K562 (cell line): Measurements from ENCODE around the gene NBDY. TPM values are rescaled to one million over a fixed set of nuclear protein-coding genes. Genes with fewer than 3 reads are reported as not detected.

ENCODE experiments used
- ATAC-seq: fragments of 200-7000 bp; cut with Tn5 transposase; 3 replicates; pipeline ENCODE4 v1.9.1; 2020; ENCODE audit warnings: moderate library complexity
- BruUV-seq: library from RNA; stranded (reverse); fragments of 400-500 nt; replicated peaks from 2 replicates; lab custom pipeline; 2021; lab: Mats Ljungman, UMichigan
- CTCF ChIA-PET: fragments of 300-600 bp; formaldehyde crosslinking; extraction: SDS; loops from one replicate; lab custom pipeline; 2021; ENCODE audit warnings: low intra/inter-chr PET ratio; lab: Yijun Ruan, JAX
- POLR2A ChIA-PET: fragments of 300-600, 350-650 bp; sonication (Branson Sonifier 250); formaldehyde crosslinking; extraction: SDS; loops from one replicate; lab custom pipeline; 2021; ENCODE audit warnings: antibody characterized with exemption, inconsistent platforms; lab: Yijun Ruan, JAX
- DNase-seq, 4 experiments: peaks; one replicate each; pipeline versions ENCODE4 v3.0.0 to v3.0.0-alpha.2; 2011 to 2018; ENCODE audit warnings: low spot score in 3 of 4, mixed read lengths in 3 of 4; ENCODE audit errors: extremely low read depth in 1 of 4
- FAIRE-seq: peaks from 2 replicates; lab custom pipeline; 2011; peaks lifted over from hg19 to GRCh38; lab: Jason Lieb, UNC
- H2AFZ ChIP-seq: 2 replicates; pipeline ENCODE4 v1.6.0; 2011; ENCODE audit warnings: low read depth, low read length, control low read depth, inconsistent platforms
- H3K27ac ChIP-seq: fragments of 200-600 bp; 3 replicates; pipeline ENCODE4 v1.8.0; 2011; ENCODE audit warnings: low read depth, mild to moderate bottlenecking, control low read depth, inconsistent platforms, low read length, moderate library complexity, mixed read lengths; ENCODE audit errors: extremely low read depth
- H3K27me3 ChIP-seq, 2 experiments: fragments of 300-600 bp in 1 of 2; 2 replicates in 1 of 2; 3 replicates in 1 of 2; pipeline versions ENCODE4 v1.6.0 to v1.8.0; 2011; ENCODE audit warnings: inconsistent platforms in 2 of 2, low read length in 2 of 2, mild to moderate bottlenecking in 1 of 2, mixed read lengths in 1 of 2, moderate library complexity in 1 of 2; ENCODE audit not compliant: control insufficient read depth in 2 of 2, insufficient read depth in 2 of 2
- H3K36me3 ChIP-seq: fragments of 300-600 bp; 3 replicates; pipeline ENCODE4 v1.8.0; 2011; ENCODE audit warnings: mild to moderate bottlenecking, low read length, inconsistent platforms; ENCODE audit not compliant: control insufficient read depth, insufficient read depth
- H3K4me1 ChIP-seq, 2 experiments: fragments of 200-600 bp in 1 of 2; replicated peaks in 1 of 2; 2 replicates in 1 of 2; 3 replicates in 1 of 2; pipeline versions ENCODE4 v1.5.1 to v1.8.0; 2011; ENCODE audit warnings: inconsistent platforms in 2 of 2, low read length in 2 of 2, mild to moderate bottlenecking in 1 of 2, mixed read lengths in 1 of 2, moderate library complexity in 1 of 2; ENCODE audit not compliant: control insufficient read depth in 2 of 2, insufficient read depth in 2 of 2
- H3K4me2 ChIP-seq: 2 replicates; pipeline ENCODE4 v1.6.1; 2011; ENCODE audit warnings: low read length, control low read depth, inconsistent platforms, mixed read lengths; ENCODE audit not compliant: insufficient read depth
- H3K4me3 ChIP-seq: fragments of 200-600 bp; sonication (generic), shearing (Covaris generic); 2 replicates; pipeline ENCODE4 v1.5.1; 2016; ENCODE audit warnings: control low read depth, inconsistent platforms
- H3K79me2 ChIP-seq: fragments of 200-600 bp; 3 replicates; pipeline ENCODE4 v1.8.0; 2011; ENCODE audit warnings: low read length, inconsistent platforms; ENCODE audit not compliant: control insufficient read depth, insufficient read depth
- H3K9ac ChIP-seq, 2 experiments: 2 replicates each; pipeline versions ENCODE4 v1.6.0 to v1.6.1; 2011; ENCODE audit warnings: low read depth in 2 of 2, low read length in 2 of 2, control low read depth in 1 of 2, inconsistent platforms in 1 of 2, mild to moderate bottlenecking in 1 of 2, mixed read lengths in 1 of 2; ENCODE audit not compliant: insufficient read depth in 1 of 2
- H3K9me1 ChIP-seq: one replicate; pipeline ENCODE4 v1.6.0; 2011; ENCODE audit warnings: inconsistent platforms, mild to moderate bottlenecking, low read length, moderate library complexity; ENCODE audit not compliant: control insufficient read depth, insufficient read depth
- H3K9me3 ChIP-seq: replicated peaks from 2 replicates; pipeline ENCODE4 v1.5.1; 2011; ENCODE audit warnings: low read depth, low read length, inconsistent platforms; ENCODE audit not compliant: control insufficient read depth, insufficient read depth
- H4K20me1 ChIP-seq: replicated peaks from 2 replicates; pipeline ENCODE4 v1.6.1; 2011; ENCODE audit warnings: low read length, inconsistent platforms, mixed read lengths; ENCODE audit not compliant: control insufficient read depth, insufficient read depth
- GMEB1 ChIP-seq: fragments of 250-450 bp; sonication (Bioruptor Pico); IDR thresholded peaks from 2 replicates; pipeline ENCODE4 v1.4.0; 2020; ENCODE audit warnings: mild to moderate bottlenecking
- HNRNPH1 ChIP-seq: fragments of 200-400 bp; formaldehyde crosslinking; optimal IDR thresholded peaks from 2 replicates; pipeline ENCODE3; 2017; ENCODE audit warnings: low read depth, mild to moderate bottlenecking, low read length, moderate library complexity
- MIER1 ChIP-seq: fragments of 450-650 bp; IDR thresholded peaks from 2 replicates; pipeline ENCODE4 v1.6.1; 2016; ENCODE audit warnings: antibody characterized with exemption, mild to moderate bottlenecking, low read depth
- POLR3G ChIP-seq: IDR thresholded peaks from 2 replicates; pipeline ENCODE4 v1.6.1; 2011; ENCODE audit not compliant: insufficient read length, insufficient replicate concordance; ENCODE audit errors: extremely low read depth
- SP1 ChIP-seq: sonication (generic); formaldehyde crosslinking; IDR thresholded peaks from 2 replicates; pipeline ENCODE4 v1.8.1; 2022; ENCODE audit warnings: mild to moderate bottlenecking, missing genetic modification reagents
- TEAD1 ChIP-seq, 2 experiments: fragments of 450-650 bp in 1 of 2; sonication (generic) in 1 of 2; formaldehyde crosslinking; IDR thresholded peaks; 2 replicates each; pipeline versions ENCODE4 v1.4.0 to v1.8.0; 2020 to 2022; ENCODE audit warnings: mild to moderate bottlenecking in 2 of 2, missing genetic modification reagents in 1 of 2
- YY1 ChIP-seq, 3 experiments: IDR thresholded peaks; 2 replicates each; pipeline ENCODE4 v1.6.1; 2011; ENCODE audit warnings: low read length in 2 of 3, mild to moderate bottlenecking in 2 of 3, moderate library complexity in 2 of 3, borderline replicate concordance in 1 of 3, control low read depth in 1 of 3, low read depth in 1 of 3; ENCODE audit not compliant: insufficient read depth in 3 of 3, insufficient replicate concordance in 2 of 3, control insufficient read depth in 1 of 3, insufficient read length in 1 of 3; ENCODE audit errors: extremely low read depth in 1 of 3
- ZBTB7A ChIP-seq: IDR thresholded peaks from 2 replicates; pipeline ENCODE4 v1.6.1; 2011; ENCODE audit warnings: low read depth, mild to moderate bottlenecking, low read length, moderate library complexity, borderline replicate concordance; ENCODE audit not compliant: control insufficient read depth
- ZMIZ1 ChIP-seq, 2 experiments: fragments of 150-350 bp in 1 of 2; IDR thresholded peaks; 2 replicates each; pipeline ENCODE4 v1.6.1; 2012 to 2016; ENCODE audit warnings: low read depth in 2 of 2, low read length in 2 of 2, mild to moderate bottlenecking in 1 of 2, moderate library complexity in 1 of 2
- ZNF551 ChIP-seq: fragments of 250-450 bp; sonication (Bioruptor Pico); IDR thresholded peaks from 2 replicates; pipeline ENCODE4 v1.5.0; 2021; ENCODE audit warnings: mild to moderate bottlenecking, moderate library complexity
- ZNF586 ChIP-seq: fragments of 450-650 bp; formaldehyde crosslinking; conservative IDR thresholded peaks from 2 replicates; pipeline ENCODE4 v1.4.0; 2020; ENCODE audit warnings: mild to moderate bottlenecking, moderate library complexity
- WGBS: fragments of 100-300 bp; shearing (Covaris generic); methylation state at CpG from one replicate; pipeline ENCODE4 v1.1.6; 2016; ENCODE audit warnings: low coverage, mixed read lengths; ENCODE audit not compliant: insufficient coverage; ENCODE audit errors: missing lambda C conversion rate; 5-methylcytosine and 5-hydroxymethylcytosine counted together
- in situ Hi-C: fragments of 300-500 bp; cut with MboI; formaldehyde crosslinking; loops from 4 replicates; pipeline ENCODE4 v1.15.0; 2018; ENCODE audit warnings: inconsistent platforms, mixed read lengths
- intact Hi-C: fragments of 100-400 bp; cut with micrococcal nuclease; formaldehyde crosslinking; loops from 2 replicates; pipeline ENCODE4 v1.14.2; 2022
- polyA plus RNA-seq, 8 experiments: library from polyadenylated mRNA; depleted of rRNA in 4 of 8; stranded (reverse) in 5 of 8; unstranded in 3 of 8; fragments of >200 nt; fragmentation: Nextera tagmentation in 2 of 8; fragmentation: Illumina TruSeq in 1 of 8; extraction: Ambion mirVana in 2 of 8; extraction: Trizol in 1 of 8; gene quantifications; 2 replicates each; pipeline versions ENCODE4 v1.2.1 to v1.2.3, GENCODE V29; 2011 to 2014; ENCODE audit warnings: inconsistent platforms in 1 of 8, missing spikeins in 1 of 8
- total RNA-seq, 7 experiments: library from RNA; depleted of rRNA in 6 of 7; stranded (reverse); fragments of >200 nt in 6 of 7; fragmentation: Illumina TruSeq in 2 of 7; extraction: Trizol in 2 of 7; gene quantifications; 2 replicates each; pipeline versions ENCODE4 v1.2.1 to v1.2.3, GENCODE V29; 2011 to 2021; ENCODE audit warnings: low replicate concordance in 1 of 7

Gene NBDY
- total and polyA plus RNA-seq, 9 of the 15 experiments (the other 6 are each of a cell fraction or from before 2014, with no cell fraction given): 1.00 to 24.7 (median 7.0) TPM

GRCh38 chrX:56857042-56857441 lies 128.0 kb downstream of the NBDY start (continued):
- TF ChIP-seq MIER1 (no peak), YY1 (IDR thresholded peaks at IDR 0.05; ENCODE audit: borderline replicate concordance in 1 of 3, control insufficient read depth in 1 of 3, extremely low read depth in 1 of 3, insufficient read depth in 3 of 3, insufficient read length in 1 of 3, insufficient replicate concordance in 2 of 3, low read depth in 1 of 3, low read length in 2 of 3) (no peak), HNRNPH1 (no peak), TEAD1 (CRISPR knock-in tag; IDR thresholded peaks at IDR 0.05) (no peak), ZNF551 (CRISPR knock-in tag) (no peak), POLR3G (no peak), ZBTB7A (no peak)

- ATAC-seq (no peak), DNase-seq (no peak), FAIRE-seq (no peak)
- H3K79me2 ChIP-seq: no peaks in the 10 kb centered on the region
- H3K4me2 ChIP-seq: no peak overlapping the region
- no peaks in the 10 kb centered on the region for H3K4me1 ChIP-seq
- ChIA-PET POLR2A (no interaction called here), CTCF (no interaction called here)
- H3K9me1 ChIP-seq: no peaks in the 10 kb centered on the region
- H3K27ac ChIP-seq: no peak overlapping the region
- no peak overlapping the region for H3K9ac ChIP-seq
- intact Hi-C loops: no loop called here
- no peaks in the 10 kb centered on the region for H3K9me3 ChIP-seq
- no peak overlapping the region for H2AFZ ChIP-seq
- H3K27me3 ChIP-seq: no peaks in the 10 kb centered on the region
- no peak overlapping the region for H3K4me3 ChIP-seq
- H4K20me1 ChIP-seq: no peaks in the 10 kb centered on the region
- in situ Hi-C loops: no loop called here
- H3K36me3 ChIP-seq: no peaks in the 10 kb centered on the region
- BruUV-seq: no TSS peak
- WGBS: 0% methylated on average over 1 of the region's 2 CpGs
- TF ChIP-seq SP1 (no peak), ZMIZ1 (IDR thresholded peaks at IDR 0.05; ENCODE audit: low read depth in 2 of 2, low read length in 2 of 2) (no peak), GMEB1 (CRISPR knock-in tag) (no peak), ZNF586 (CRISPR knock-in tag) (no peak)
Observed at GRCh38 chrX:56860888-56861287, 131.8 kb downstream of the NBDY start.
